Measurements from ENCODE around the gene USP19. TPM values are rescaled to one million over a fixed set of nuclear protein-coding genes. Genes with fewer than 3 reads are reported as not detected.

The USP19 gene, protein sequence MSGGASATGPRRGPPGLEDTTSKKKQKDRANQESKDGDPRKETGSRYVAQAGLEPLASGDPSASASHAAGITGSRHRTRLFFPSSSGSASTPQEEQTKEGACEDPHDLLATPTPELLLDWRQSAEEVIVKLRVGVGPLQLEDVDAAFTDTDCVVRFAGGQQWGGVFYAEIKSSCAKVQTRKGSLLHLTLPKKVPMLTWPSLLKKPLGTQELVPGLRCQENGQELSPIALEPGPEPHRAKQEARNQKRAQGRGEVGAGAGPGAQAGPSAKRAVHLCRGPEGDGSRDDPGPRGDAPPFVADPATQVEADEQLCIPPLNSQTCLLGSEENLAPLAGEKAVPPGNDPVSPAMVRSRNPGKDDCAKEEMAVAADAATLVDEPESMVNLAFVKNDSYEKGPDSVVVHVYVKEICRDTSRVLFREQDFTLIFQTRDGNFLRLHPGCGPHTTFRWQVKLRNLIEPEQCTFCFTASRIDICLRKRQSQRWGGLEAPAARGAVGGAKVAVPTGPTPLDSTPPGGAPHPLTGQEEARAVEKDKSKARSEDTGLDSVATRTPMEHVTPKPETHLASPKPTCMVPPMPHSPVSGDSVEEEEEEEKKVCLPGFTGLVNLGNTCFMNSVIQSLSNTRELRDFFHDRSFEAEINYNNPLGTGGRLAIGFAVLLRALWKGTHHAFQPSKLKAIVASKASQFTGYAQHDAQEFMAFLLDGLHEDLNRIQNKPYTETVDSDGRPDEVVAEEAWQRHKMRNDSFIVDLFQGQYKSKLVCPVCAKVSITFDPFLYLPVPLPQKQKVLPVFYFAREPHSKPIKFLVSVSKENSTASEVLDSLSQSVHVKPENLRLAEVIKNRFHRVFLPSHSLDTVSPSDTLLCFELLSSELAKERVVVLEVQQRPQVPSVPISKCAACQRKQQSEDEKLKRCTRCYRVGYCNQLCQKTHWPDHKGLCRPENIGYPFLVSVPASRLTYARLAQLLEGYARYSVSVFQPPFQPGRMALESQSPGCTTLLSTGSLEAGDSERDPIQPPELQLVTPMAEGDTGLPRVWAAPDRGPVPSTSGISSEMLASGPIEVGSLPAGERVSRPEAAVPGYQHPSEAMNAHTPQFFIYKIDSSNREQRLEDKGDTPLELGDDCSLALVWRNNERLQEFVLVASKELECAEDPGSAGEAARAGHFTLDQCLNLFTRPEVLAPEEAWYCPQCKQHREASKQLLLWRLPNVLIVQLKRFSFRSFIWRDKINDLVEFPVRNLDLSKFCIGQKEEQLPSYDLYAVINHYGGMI (N-terminal part only)
- 56.4 and 61.4 TPM in 2 replicates for total RNA-seq

DNA sequence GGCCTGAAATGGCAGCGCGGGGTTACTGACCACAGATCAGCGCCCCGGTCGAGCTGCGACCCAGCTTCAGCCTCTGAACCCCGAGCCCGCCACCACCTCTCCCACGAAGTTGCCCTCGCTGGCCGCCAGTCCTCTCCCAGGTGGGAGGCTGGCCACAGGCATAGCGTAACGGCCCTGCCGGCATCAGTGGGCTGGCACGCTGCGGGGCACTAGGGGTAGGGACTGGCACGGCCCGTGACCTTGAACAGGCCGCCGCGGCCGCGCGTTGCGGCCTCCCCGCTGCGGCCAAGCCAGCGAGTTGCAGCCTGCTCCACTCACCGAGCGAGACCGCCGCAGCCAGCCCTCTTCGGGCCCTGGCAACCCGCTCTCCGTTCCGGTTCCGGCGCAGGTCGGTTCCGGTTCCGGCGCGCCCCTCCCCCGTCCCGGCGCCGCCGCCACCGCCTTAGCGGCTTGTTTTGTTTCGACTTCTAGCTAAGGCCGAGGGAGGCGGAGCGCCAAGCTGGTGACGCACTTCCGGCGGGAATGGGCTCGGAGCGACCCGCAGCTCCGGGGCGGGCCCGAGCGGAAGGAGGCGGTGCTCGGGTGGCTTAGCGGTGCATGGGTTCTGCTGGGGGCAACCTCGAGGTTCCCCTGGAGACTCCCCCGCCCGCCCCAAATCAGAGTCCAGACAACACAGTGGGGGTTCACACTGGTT is at the start of gene USP19:
USP19 (minus strand) TSS at position 386 of the 694 bp plus-strand sequence. CDS start 1,678 bp downstream, outside the sequence.

DNA sequence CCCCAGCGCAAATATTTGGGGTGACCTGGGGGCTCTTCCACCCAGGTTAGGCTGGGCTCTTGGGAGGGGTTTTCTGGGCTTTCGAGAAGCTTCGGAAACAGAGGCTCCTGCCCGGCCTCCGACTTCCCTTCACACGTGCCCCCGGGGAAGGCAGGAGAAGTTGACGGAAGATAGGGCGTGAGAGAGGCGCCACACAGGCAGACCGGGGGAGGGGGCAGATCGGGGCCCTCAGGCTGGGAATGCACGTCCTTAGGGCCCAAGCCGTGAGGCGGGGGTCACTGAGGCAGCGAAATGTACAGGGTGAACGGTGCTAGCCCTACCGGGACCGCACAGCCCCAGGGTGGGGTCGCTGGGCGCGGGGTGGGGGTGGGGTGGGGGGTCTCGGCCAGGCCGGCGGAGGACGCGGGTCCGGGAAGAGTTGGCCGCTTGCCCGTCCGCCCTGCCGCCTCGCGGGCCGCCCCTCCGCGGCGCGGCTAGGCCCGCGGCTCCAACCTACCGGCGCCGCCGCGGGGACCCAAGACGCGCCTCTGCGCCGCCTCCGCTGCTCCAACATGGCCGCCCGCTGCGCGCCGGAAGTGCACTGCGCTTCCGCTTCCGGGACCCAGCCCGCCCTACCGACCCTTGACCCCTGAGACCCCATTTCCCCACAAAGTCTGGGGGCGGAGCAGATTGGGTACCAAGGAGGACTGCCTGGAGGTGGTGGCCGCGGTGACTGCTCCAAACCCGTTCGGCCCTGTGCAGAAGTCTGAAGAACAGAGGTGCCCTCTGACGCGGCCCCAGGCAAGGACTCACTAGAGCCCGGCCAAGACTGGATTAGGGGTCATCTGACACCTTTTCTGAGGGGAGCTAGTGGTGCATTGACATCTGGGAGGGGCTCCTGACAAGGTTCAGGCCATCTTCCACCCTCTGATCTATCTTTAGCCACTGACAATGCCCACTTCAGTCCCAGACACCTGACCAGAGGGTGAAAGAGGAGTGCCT is 45.4 kb upstream of the USP19 start, which contains the start of gene CCDC71:
CCDC71 (minus strand) TSS at position 561 of the 981 bp plus-strand sequence. CDS start 2,123 bp downstream, outside the sequence.

DNA sequence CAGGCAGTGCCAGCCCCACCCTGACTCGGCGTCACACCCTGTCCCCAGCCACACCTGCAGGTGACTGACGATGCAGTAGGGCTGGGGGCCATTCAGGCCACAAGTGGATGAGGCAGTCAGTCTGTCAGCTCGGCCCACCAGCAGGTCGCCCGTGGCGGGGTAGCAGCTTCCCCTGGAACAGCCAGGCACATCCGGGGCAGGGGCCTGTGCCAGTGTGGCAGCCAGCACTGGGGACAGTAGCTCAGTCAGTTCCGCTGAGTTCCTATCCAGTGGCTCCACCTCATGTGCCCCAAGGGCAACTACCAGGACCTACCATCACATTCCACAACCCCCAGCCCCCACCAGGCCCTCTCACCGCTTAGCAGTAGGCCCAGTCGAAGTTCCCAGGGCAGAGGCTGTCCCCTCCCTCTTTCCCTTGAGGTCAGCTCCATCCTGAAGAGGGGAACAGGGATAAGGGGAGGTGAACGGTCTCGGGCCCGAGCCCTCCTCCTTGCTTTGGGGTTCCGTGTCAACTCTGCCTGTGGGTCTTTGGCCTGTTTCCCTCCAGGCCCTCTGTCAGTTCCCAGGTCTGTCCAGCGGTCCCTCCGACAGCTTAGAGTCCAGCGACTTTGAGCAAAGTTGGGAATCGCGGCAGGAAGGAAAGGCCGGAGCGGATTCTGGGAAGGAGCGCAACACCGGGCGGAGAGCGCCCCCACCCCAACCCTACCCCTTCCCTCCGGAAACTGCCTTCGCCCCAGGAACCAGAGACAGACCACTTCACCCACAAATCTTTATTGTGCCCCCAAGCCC is 12.0 kb upstream of the USP19 start, which contains the start of gene LAMB2:
LAMB2 (minus strand) TSS at position 614 of the 789 bp plus-strand sequence; CDS start at position 431, 183 bp downstream.

DNA sequence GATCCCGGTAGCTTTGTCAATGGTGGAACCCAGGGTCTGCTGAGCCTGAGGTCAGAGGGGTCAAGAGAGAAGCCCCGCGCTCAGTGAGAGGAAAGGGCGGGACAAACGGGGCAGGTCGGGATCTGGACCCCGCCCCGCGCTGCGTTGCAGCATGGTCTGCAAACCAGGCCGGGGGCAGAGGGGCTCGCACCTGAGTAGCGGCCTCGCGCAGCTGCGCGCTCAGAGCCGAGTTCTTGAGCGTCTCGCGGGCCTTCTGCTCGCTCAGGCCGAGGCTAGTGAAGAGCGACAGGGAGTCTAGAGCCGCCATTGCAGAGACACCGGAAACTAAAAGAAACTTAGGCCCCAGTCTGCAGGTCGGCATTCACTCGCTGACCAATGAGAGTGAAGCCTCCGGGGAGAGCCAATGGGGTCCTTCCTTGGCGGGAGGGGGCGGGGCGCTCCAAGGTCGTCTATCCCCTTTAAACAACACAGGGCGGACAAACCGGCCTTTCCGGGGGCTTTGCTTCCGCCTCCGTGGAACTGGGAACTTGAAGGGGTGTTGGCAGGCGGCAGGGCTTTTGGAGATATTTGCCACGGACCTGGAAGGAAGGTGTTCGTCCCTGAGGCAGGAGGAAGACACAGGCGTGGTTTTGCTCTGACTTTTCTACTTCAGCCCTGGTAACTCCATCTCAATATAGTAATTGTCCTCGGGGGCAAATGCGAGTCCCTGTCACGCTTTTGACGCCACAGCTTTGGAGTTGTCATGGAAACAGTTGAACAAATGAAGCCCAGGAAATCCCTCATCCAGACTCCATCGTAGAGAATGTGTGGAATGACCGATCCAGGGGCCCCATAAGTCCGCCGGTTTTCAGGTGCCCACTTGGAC is 16.0 kb downstream of the USP19 start, which contains the start of gene QARS1:
QARS1 (minus strand) TSS at position 331 of the 865 bp plus-strand sequence; CDS start at position 307, 24 bp downstream.

DNA sequence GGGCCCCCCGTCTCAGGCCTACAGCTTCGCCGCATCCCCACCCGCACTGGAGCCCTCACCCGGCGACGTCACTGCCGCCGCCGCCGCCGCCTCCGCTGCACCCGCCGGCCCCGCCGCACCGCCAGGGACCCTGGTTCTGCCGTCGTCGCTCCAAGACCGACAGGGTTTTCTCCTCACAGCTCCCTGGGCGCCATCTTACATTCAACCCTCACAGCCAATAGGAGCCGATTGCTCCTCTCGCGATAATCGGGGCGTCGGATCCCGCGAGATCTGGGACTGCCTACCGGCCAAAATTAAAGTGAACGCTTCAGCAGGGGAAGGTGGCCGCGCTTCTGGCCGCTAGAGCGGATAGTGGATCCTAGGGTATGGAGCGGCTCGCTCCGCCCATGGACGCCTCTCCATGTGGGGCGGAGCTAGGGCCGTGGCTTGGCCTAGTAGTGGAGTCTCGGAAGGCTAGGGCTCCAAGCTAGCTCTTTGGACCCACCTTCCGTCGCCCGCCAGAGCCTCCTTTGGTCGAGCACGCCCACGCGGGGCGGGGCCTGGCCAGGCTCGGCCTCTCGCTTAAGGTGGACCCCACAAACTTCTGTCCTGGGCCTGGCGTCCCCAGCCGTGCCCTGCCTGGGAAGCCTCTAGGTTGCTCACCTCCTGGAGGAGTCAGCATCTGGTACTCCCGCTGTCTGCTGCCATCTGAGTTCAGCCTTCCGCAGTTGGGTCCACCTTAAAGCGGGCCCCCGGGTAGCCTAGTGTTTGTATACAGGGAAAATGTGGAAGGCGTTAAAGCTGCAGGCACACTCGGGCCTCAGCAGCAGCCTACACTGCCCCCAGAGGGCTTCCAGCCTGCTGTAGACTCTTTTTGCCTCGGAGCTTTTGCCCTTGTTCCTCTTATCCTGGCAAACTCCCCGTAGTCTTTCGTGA is 26.5 kb downstream of the USP19 start, which contains the start of gene QRICH1:
QRICH1 (minus strand) TSS at position 219 of the 915 bp plus-strand sequence. CDS start 17,054 bp downstream, outside the sequence.

Other genes with a start within 250 kb of the USP19 start
- 19.9 and 21.8 TPM in 2 replicates for gene SLC25A20, start 221.9 kb downstream of the USP19 start, total RNA-seq
- 82.4 and 92.6 TPM in 2 replicates for gene ARIH2, start 202.0 kb downstream of the USP19 start, total RNA-seq
- 24.6 and 42.4 TPM in 2 replicates for gene P4HTM, start 130.6 kb downstream of the USP19 start, total RNA-seq
- gene WDR6, start 113.4 kb downstream of the USP19 start, total RNA-seq = 70.9 and 85.1 TPM in 2 replicates
- 60.7 and 60.8 TPM in 2 replicates for gene DALRD3, start 102.2 kb downstream of the USP19 start, total RNA-seq
- gene NDUFAF3, start 98.7 kb downstream of the USP19 start, total RNA-seq = 58.4 and 80.2 TPM in 2 replicates
- 312 and 352 TPM in 2 replicates for gene IMPDH2, start 91.4 kb downstream of the USP19 start, total RNA-seq
- gene QRICH1, start 26.8 kb downstream of the USP19 start, total RNA-seq = 60.5 and 87.7 TPM in 2 replicates
- 331 and 342 TPM in 2 replicates for gene QARS1, start 16.1 kb downstream of the USP19 start, total RNA-seq
- gene LAMB2, start 12.2 kb upstream of the USP19 start, total RNA-seq = 296 and 640 TPM in 2 replicates
- 18.1 and 24.7 TPM in 2 replicates for gene CCDC71, start 45.5 kb upstream of the USP19 start, total RNA-seq
- gene KLHDC8B, start 50.8 kb upstream of the USP19 start, total RNA-seq = 16.9 and 21.5 TPM in 2 replicates
- 1.2 and 1.4 TPM in 2 replicates for gene C3orf62, start 156.4 kb upstream of the USP19 start, total RNA-seq
- 27.1 and 28.1 TPM in 2 replicates for gene USP4, start 219.2 kb upstream of the USP19 start, total RNA-seq
- 201 and 234 TPM in 2 replicates for gene GPX1, start 237.5 kb upstream of the USP19 start, total RNA-seq

Data from uterine smooth muscle cell (primary cell).